HG03575 (cell line): Measurements from ENCODE around the gene VGLL3.
"Not testable (repeated sequence)": the region's sequence is repeated elsewhere in the genome, so short reads cannot be mapped to it uniquely, and the experiment has no call there.

Experiments used
- ATAC-seq: cut with Tn5 transposase; IDR thresholded peaks from one replicate; pipeline ENCODE4 v1.9.1; 2021; ENCODE audit not compliant: unreplicated experiment, insufficient number of reproducible peaks, low FRiP score; ENCODE audit errors: extremely low read depth

VGLL3 gene

DNA sequence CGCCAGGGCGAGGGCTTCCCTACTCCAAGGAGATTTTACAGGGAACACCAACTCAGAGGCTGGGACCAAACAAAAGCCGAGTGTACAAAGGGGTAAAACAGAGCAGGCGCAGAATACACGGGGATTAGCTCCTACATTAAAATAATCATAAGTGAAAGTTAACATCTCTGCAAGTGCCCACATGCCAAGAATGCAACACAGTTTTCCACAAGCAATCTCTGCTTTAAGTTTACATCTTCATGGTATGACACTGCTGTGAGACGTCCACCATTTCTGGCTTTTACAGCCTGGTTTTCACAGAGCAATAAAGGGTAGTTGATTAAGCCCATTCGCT, 500 bp upstream of the VGLL3 start:
- ATAC-seq: no peak

DNA sequence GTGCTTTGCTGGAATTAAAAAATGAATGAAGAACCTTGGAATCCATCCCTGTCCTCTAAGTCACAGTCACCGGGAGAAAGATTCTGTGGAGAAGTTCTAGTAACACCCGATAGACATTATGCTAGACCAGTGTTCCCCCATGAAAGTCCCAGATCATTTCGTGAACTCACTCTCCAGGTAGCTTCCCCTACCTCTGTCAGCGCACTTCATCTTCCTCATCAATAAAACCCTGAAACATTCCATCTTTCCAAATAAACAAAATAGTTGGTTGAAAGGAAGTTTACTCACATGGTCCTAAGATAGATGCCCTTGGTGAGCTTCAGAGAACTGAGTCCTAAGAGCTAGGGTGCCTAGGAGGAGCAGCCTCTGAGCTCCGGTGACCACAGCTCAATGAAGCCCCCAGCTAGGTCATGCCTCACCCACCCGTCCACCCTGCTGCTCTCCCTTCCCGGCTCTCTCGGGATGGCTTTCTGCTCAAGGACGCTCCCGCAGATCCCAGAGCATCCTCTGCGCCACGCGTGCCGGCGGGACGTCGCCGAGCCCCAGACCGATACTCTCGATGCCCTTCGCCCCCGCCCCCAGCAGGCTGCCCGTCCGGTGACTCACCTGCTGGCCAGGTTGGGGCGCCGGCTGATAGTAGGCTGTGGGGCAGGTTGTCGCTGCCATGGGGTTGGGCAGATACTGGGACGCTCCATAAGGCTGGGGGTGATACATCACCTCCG, 776 bp downstream of the VGLL3 start:
- no peak for ATAC-seq

DNA sequence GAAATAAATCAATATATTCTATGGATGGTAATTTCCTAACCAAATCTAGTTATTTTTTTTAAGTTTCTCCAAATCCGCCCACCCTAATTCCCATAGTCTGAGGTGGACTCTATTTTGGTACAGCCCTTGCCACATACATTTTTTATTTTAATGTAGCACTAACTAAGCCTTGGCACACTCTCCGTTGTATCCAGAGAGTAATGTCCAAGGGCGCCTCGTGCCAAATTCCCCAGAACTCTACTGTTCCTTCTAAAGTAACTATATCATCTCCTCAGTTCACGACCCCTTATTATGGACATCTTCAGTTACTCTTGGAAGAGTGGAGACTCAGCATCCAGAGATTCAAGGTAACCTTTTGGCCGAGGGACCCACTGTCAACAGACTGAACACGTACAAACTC, 1.3 kb downstream of the VGLL3 start:
- ATAC-seq: no peak

DNA sequence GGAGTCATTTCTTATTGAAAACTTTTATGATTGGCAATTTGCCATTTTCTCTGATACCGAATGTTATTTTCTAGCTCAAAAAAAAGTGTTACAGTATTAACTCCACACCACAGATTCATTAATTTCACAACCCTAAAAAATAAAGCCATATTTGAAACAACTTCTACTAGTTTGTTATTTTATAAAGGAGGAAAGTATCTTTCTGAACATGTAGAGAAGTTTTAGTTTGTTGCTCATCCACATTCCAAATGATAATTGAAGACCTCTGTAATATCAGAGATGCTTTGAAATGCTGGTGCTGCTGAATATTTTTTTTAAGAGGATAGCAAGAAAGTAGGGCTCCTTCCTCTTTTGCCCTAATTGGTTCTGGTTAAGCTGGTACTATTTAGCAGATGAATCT, 1.9 kb downstream of the VGLL3 start:
- no peak for ATAC-seq

DNA sequence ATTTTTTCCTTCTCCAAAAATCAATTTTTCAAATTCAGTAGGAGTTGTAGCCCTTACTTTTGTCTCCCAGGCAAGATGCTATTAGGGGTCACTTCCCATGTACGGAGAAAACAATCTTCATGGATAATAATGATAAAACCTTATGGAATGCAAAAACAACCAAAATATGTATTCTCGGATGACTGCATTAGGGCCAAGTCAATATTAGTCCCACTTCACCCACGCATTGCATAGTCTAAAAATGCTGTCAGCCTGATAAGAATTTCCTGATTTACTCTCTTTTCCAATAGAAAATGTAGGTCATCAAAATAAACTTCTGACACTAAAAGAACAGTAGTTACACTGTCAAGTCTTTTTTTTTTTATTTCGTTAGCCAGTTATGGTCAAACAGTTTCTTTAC, 2.7 kb downstream of the VGLL3 start:
- ATAC-seq: no peak

DNA sequence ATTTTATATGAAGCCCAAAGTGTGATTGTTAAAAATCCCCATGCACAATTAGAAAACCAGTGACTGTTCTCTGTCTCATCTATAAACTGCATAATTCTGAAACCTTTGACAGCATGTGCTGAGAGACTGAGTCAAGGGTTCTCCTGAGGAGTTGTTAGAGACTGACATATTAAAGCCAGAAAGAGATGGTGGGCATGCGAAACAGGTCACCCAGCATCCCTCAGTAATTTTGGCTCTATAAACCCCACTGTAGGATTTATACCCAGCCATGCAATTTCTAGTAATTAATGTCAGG, 3.6 kb downstream of the VGLL3 start:
- ATAC-seq: no peak

DNA sequence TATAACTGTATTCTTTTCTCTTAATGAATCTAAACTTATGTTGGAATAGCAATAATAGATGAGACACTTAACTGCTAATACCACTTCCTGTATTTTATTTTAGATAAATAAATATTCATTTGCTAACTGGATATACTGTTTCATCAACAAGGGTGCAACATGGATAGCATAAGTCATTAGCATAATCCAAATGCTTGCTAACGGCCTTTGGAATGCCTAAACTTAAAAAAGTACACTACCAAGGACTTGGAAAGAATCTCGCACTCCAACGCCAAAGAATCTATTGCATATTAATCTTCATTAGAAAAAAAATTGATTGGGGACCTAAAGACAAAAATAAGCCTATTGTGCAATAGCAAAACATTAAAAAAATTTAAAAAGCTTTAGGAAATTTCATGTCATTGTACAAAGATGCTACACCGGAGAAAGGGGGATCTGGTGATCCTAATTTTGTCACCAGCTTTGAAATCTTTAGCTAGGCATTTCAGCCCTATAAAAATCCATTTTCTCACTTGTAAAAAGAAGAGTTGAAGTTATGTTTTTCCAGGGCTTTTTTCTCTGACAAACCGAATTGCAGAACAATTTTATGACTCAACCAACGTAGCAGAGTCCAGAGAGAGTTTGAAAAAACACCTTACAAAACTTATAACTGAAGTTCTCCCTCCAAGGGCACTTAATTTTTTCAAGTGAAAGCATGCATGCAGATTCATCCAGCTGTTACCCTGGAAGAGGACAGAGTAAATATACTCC, 4.1 kb downstream of the VGLL3 start:
- ATAC-seq: no peak

DNA sequence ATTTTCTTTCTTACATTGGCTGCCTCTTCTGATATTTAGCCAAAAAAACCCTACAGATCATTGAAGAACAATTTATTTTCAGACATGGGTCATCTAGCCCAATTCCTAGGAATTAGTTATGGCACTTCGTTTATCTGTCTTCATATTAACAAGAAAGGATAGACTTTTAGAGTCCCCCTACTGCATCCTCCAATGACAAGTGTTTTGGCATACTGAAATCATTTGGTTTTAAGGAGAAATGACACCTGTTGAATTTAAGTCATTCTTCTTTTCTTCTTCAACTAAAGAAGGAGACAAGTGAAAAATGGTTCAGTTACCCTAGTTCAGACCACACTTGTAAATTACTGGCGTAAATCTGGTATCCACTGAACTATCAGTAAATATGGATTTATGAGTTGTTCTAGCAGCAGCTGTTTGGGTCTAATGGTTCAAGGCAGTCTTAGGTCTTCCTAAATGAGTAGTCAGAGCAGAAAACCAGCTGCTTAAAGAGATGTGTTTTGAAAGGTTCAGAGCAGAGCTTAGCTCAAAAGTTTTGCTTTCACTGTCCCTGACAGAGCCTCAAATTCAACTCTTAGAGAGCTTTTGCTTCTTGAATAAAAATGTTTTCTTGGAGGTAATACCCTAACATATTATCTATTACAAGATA, 5.6 kb downstream of the VGLL3 start:
- ATAC-seq: no peak

DNA sequence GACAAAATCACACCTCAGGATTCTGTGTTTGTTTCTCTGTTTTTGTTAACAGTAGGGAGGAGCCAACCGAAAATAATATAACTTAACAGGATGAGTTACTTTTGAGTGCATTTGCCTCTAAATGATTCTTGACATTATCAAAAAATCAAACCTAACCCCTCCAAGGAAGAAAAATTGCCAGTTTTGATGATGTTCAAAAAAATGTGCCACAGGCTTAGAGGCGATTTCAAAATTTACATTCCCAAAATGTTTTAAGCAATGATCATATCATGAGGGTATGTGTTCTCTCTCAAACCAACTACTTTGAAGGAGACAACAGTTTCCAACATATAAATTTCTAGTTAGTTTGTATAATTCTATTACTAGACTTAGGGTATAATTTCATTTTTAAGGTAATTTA, 6.7 kb downstream of the VGLL3 start:
- no peak for ATAC-seq

DNA sequence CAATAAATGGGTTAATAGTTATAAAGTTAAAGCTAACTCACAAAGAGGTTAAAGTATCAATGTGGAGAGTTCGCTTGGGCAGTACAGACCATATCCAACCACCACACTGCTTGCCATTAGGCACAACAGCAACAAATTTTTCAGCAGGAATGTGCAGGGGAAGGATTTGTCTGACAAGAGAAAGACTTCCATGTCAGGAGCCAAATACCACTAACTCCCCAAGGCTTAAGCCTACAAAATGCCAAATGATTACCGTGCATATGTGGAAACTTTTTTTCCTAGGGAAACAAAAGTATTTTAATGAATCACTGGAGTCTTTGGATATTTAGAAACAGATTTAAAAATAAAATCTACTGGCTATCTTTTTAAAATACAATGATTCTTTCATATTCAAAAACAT, 8.1 kb downstream of the VGLL3 start:
- no peak for ATAC-seq

DNA sequence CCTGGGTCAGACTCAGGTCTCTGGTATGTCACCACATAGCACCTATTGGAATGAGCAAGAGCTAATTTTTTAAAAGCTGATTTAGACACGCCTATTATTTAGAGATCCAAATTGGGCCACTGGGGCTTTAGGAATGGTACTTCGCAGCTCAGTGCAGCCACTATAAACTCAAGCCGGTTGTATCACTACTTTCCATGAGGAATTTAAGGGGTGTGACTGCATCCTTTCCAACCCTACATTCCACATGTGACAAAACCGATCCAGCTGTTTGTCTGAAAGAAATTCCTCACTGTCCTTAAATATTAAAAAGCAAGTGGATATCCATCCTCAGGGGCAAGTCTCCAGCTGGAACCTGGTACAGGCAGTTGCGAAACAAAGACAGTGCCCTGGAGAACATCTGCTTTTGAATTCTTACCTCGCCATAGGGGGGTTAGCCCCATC, 12.8 kb downstream of the VGLL3 start:
- no peak for ATAC-seq

DNA sequence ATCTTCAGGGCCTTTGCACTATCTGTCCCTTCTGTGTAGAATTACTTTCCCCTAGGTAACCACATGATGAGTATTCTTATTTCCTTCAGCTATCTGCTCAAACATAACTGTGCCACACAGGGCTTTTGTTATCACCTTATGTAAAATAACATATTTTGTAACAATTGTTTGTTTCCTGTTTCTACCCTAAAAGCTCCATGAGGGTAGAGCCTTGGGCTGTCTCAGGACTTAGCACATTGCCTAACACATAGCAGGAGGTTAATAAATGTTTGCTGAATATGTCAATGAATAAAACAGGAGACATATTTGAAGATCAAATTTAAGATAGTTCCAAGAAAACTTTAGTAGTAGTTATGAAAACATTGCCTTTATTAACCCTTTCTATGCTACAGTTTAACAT, 14.7 kb downstream of the VGLL3 start:
- ATAC-seq: no peak

DNA sequence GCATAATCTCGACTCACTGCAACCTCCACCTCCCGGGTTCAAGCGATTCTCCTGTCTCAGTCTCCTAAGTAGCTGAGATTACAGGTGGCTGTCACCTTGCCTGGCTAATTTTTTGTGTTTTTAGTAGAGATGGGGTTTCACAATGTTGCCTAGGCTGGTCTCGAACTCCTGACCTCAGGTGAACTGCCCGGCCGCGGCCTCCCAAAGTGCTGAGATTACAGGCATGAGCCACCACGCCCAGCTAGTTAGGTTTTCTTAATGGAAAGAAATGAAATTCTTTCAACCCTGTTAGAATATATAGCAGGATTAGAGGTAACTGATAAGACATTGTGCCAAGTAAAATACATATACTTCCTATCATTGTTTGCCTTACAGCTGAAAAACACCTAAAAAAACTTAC, 16.8 kb downstream of the VGLL3 start:
- not testable (repeated sequence) for ATAC-seq

DNA sequence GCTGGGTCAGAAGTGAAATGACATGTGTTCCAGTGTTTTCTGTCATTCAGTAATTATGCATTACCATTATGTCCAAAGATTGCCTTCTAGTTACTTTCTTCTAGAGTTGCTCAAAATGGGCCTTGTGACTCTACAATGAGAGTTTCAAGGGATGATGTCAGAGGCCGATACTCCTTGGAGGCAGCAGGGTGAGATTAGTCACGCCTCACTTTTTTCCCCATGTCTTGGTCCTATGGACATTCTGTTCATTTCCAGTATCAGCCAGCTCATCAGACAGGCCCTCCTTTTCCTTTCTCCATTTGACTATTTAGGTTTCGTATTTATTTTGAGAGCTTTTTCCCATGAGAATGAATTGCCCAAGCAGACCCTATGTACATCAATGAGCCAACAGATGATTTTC, 17.5 kb downstream of the VGLL3 start:
- ATAC-seq: no peak

DNA sequence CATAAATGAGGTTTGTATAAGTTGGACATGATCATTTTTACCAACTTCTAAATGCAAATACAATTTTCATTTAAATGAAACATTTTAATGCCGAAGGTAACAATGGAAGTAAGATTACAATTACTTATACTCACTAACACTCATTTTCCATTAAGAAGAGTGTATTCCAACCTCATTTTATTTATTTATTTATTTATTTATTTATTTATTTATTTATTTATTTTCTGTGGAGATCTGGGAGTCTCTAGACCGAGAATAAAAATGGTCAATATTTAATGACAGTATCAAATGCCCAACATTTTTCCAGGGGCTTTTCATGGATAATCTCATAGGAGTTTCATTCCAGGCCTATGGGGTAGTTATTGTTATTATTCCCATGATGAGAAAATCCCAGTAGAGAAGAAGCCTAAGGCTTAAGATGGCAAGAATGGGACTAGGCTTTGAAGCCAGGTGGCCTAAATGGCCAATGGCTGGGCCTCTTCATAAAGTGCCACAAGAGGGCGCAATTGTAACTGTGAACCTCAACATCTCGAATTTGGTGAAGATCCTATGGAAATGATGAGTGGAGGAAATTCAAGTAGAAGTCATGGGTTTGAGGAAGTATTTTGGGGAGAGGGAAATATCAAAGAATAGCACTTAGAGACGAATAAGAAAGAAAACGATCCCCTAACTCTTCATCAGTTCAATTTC, 21.3 kb downstream of the VGLL3 start:
- ATAC-seq: no peak

DNA sequence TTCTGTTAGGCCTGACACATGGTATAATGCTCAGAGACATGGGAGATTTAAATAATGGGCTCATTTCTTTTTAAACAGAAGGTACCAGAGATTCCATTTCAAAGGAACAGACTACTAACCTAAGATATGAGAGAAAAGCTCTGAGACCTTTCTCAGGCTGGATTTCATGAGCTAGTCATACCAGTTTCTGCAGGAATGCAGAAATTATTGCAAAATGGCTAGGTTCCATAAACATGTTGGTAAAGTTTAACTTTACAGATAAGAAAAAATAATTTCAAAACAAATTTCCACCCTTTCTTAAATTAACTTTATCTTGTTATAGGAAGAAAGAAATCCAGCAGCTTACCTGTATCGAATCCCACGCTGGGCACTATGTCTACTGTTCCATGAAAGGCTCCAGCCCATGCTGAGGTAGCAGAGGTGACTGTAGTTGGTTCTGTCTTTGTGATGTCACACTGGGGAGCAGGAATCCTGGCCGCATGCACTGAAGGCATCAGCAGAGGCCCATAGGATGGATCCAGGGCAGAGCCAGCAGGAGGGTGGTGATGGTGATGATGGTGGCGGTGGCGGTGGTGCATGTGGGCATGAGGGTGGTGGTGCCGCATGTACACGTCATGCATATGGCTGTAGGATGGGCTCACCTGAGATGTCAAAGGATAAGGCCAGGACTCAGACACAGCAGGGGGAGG, 22.6 kb downstream of the VGLL3 start:
- no peak for ATAC-seq

DNA sequence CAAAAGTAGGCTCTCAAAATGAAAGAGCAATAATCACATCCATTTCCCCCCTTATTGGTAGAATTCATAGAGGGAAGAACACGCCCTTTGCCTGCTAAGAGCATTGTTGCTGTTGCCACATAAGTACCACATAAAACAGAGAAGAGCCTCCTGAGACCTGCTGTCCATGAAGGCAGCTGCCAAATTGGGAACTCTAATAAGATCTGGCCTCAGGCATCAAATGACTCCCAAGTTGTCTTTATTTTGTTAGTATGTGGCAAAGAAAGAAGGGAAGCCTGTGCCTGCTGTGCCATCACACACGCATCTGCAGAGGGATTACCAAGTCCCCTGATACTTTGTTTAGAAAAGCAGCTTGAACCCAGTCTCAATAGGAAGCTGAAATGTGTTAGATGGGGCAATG, 23.9 kb downstream of the VGLL3 start:
- ATAC-seq: no peak

DNA sequence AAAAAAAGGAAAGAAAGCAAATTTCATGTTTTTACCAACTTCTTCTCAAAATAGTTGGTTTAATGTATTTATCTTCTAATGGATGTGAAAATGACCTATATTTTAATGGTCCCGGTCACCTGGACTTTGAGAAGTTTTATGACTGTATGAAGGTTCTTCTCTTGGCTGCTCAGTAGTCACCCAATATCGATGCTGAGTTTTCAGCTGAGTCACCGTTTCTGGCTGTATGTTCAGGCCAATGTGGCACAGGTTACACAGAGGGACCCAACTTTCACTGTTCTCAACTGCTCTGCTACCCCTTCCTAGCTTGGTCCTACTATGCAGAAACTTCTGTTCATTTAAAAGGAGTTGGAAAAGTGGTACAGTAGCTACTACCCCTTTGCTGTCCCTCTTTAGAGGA, 25.8 kb downstream of the VGLL3 start:
- no peak for ATAC-seq

DNA sequence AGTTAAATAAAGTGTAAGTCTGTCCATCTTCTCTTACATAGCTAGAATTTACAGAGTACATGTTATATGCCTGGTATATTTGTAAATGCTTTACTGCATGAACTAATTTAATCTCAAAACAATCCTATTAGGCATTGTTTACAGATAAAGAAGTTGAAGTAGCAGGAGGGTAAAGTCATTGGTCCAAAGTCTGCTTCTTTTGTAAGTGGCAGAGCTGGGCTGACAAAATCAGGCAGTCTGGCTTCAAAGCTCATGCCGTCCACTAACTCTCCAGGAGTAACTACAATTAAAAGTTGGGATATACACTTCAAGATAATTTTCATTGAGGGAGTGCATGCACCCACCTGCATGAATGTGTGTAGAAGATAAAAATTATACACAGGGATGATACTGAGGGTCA, 27.3 kb downstream of the VGLL3 start:
- ATAC-seq: no peak
